Fibroblast of gingiva (primary cell): ENCODE data around the gene ZNF304.

ENCODE experiments used
- DNase-seq: peaks from one replicate; pipeline ENCODE4 v3.0.0-alpha.2; 2011; ENCODE audit warnings: low read depth

The ZNF304 gene

GRCh38 chr19:57350877-57351805 is at the start of gene ZNF304:
Gene ZNF304 (plus strand): TSS chr19:57351271. CDS start chr19:57351665, 394 bp downstream.
- peak; percentile 94 for DNase-seq

GRCh38 chr19:57302020-57302465 is 49.0 kb upstream of the ZNF304 start:
- peak; percentile 100 for DNase-seq

- no peak for DNase-seq
These were observed 48.2 kb upstream of the ZNF304 start for GRCh38 chr19:57302727-57303401.

GRCh38 chr19:57305056-57305455 is 46.0 kb upstream of the ZNF304 start:
- DNase-seq = no peak

GRCh38 chr19:57308514-57308913 is 42.6 kb upstream of the ZNF304 start:
- no peak for DNase-seq

GRCh38 chr19:57310792-57311191 is 40.3 kb upstream of the ZNF304 start:
- DNase-seq = no peak

GRCh38 chr19:57314146-57314545 is 36.9 kb upstream of the ZNF304 start:
- no peak for DNase-seq

GRCh38 chr19:57317503-57317902 is 33.6 kb upstream of the ZNF304 start:
- DNase-seq = no peak

GRCh38 chr19:57319869-57320179 is 31.2 kb upstream of the ZNF304 start:
- DNase-seq = no peak

GRCh38 chr19:57320180-57321084 is 30.6 kb upstream of the ZNF304 start, which contains the start of gene ZNF543:
Gene ZNF543 (plus strand): TSS chr19:57320472. CDS start chr19:57320854, 382 bp downstream.
- peak; percentile 95 for DNase-seq

- DNase-seq = no peak
These were observed 30.0 kb upstream of the ZNF304 start for GRCh38 chr19:57321116-57321515.

GRCh38 chr19:57321751-57322150 is 29.3 kb upstream of the ZNF304 start:
- DNase-seq = no peak

GRCh38 chr19:57324992-57325391 is 26.1 kb upstream of the ZNF304 start:
- DNase-seq = no peak

- no peak for DNase-seq
These were observed 23.1 kb upstream of the ZNF304 start for GRCh38 chr19:57327993-57328392.

- DNase-seq = no peak
These were observed 16.9 kb upstream of the ZNF304 start for GRCh38 chr19:57334191-57334590.

- no peak for DNase-seq
These were observed 12.2 kb upstream of the ZNF304 start for GRCh38 chr19:57338877-57339276.

- DNase-seq = no peak
These were observed 8.5 kb upstream of the ZNF304 start for GRCh38 chr19:57342582-57342981.

- DNase-seq = peak; percentile 70
These were observed 2.9 kb upstream of the ZNF304 start for GRCh38 chr19:57348136-57348535.

- no peak for DNase-seq
These were observed 796 bp downstream of the ZNF304 start for GRCh38 chr19:57351867-57352266.

GRCh38 chr19:57355916-57356315 is 4.8 kb downstream of the ZNF304 start:
- no peak for DNase-seq

- DNase-seq = no peak
These were observed 6.3 kb downstream of the ZNF304 start for GRCh38 chr19:57357406-57357805.

GRCh38 chr19:57359300-57359699 is 8.2 kb downstream of the ZNF304 start:
- no peak for DNase-seq
